Neuron (in vitro differentiated cells): ENCODE measurements around the gene UTS2B.
"Not testable (repeated sequence)": the region's sequence is repeated elsewhere in the genome, so short reads cannot be mapped to it uniquely, and the experiment has no call there.

Experiments used
- H2AFZ ChIP-seq: one replicate; pipeline ENCODE4 v1.6.1; 2013; ENCODE audit warnings: low read depth, mild to moderate bottlenecking, inconsistent platforms, low read length, moderate library complexity
- H3K27me3 ChIP-seq: one replicate; pipeline ENCODE4 v1.6.1; 2013; ENCODE audit warnings: low read length; ENCODE audit not compliant: insufficient read depth
- H3K36me3 ChIP-seq: one replicate; pipeline ENCODE4 v1.6.1; 2013; ENCODE audit warnings: low read length; ENCODE audit not compliant: insufficient read depth
- H3K4me1 ChIP-seq: one replicate; pipeline ENCODE4 v1.6.1; 2013; ENCODE audit warnings: low read length; ENCODE audit not compliant: insufficient read depth
- H3K4me3 ChIP-seq: 2 replicates; pipeline ENCODE4 v1.5.1; 2013; ENCODE audit warnings: mild to moderate bottlenecking, low read length, moderate library complexity
- H3K9me3 ChIP-seq: one replicate; pipeline ENCODE4 v1.6.1; 2013; ENCODE audit warnings: low read length

Gene UTS2B

DNA sequence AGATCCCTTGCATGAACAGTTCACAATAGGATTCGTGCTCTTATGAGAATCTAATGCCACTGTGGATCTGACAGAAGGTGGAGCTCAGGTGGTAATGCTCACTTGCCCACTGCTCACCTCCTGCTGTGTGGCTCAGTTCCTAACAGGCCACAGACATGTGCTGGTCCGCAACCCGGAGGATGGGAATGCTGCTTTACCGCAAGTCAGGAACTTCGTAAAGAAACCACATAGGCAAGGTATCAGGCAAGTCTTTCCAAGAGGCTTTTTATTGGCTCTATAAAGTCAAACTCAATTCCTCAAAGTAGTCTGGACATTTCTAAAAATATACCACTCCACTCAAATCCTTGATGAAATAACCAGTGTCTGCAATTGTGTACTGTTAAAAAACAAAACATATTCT, 75.2 kb downstream of the UTS2B start:
- Histone ChIP-seq H3K36me3 (no peaks in the 10 kb centered on the region), H3K4me1 (peaks cover 4% of the 10 kb centered on the region), H3K9me3 (no peaks in the 10 kb centered on the region), H3K27me3 (no peaks in the 10 kb centered on the region), H3K4me3 (no peak overlapping the region), H2AFZ (no peak overlapping the region)

DNA sequence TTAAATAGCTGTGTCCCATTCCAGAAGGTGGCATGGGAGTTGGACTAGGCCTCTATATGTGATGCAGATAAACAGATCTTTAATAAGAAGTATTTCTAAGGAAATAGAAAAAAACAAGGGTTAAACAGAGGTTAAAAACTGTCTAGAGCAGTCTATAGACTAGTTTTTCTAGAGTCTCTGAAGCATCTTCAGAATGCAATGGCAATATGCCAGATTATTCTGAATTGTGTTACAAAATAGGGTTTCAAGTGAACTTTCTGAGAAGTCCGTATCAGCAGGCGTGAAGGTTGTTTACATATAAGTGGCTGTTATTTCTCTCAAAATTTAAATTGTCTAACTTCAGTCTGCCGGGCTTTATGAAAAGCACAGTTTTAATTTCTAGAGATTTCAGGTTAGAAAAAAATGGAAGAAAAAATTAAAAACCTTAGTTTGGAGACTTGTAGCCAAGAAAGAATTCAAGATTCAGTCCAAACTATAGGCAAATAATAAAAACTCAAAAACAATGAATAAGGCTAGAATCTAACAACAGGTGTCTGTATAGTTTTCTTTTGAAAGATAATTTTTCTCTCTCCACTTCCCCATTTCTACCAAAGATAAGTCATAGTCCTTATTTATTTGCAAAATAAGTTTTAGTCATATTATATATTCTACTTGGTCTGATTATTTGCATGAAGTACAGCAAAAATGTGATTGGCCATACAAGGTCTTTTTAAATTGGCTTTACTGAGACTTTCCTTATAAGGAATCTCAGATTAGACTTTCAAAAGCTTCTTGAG, 76.0 kb downstream of the UTS2B start:
- H3K9me3 ChIP-seq = no peaks in the 10 kb centered on the region
- no peaks in the 10 kb centered on the region for H3K36me3 ChIP-seq
- H3K4me3 ChIP-seq = no peak overlapping the region
- H2AFZ ChIP-seq = no peak overlapping the region
- no peaks in the 10 kb centered on the region for H3K27me3 ChIP-seq
- H3K4me1 ChIP-seq = peaks cover 4% of the 10 kb centered on the region

DNA sequence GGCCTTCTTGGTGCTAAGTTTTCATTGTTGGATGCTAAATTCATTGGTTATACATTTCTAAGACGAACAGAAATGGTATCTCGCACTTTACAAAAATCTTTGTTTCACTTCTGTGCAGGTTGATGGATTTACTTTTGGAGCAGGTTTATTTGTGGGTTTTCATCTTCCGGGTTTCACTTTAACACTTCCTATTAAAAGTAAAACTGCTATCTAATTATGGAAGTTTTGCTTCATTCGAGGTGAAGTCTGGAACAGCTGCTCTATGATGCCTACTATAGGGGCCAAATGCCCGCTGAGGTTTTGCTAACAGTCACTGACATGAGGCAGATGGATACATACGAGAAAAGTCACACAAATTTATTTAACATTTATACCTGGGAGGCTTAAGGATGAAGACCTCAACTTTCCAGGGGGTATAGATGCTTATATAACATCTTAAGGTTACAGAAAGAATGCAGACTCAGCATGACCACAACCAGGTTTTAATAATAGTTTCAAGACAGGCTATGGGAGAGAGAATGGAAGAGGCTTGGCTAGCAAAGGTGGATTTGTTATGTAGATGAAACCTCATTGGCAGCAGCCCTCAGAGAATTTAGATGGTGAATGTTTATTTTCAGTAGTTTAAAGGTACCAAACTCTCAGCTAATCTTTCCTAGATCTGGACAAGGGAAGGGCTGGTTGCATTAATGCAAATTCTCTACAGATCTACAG, 77.1 kb downstream of the UTS2B start:
- H3K27me3 ChIP-seq = no peaks in the 10 kb centered on the region
- H3K4me3 ChIP-seq = no peak overlapping the region
- H3K9me3 ChIP-seq = no peaks in the 10 kb centered on the region
- peaks cover 4% of the 10 kb centered on the region for H3K4me1 ChIP-seq
- H3K36me3 ChIP-seq = no peaks in the 10 kb centered on the region
- H2AFZ ChIP-seq = no peak overlapping the region

DNA sequence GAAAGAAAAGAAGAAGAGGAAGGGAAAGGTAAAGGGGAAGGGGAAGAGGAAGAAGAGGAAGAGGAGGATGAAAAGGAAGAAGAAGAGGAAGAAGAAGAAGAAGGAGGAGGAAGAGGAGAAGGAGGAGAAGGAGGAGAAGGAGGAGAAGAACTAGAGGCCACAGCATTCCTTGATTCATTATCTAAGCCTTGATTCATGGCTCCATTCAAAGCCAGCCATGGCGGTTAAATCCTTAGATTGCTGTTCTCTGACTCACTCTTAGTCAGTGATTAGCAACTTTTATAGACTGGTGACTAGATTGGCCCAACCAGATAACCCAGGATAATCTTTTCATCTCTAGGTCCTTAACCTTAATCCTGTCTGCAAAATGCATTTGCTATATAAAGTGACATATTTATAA, 83.7 kb downstream of the UTS2B start:
- H3K4me1 ChIP-seq = no peaks in the 10 kb centered on the region
- H3K27me3 ChIP-seq = no peaks in the 10 kb centered on the region
- no peak overlapping the region for H2AFZ ChIP-seq
- no peak overlapping the region for H3K4me3 ChIP-seq
- no peaks in the 10 kb centered on the region for H3K9me3 ChIP-seq
- no peaks in the 10 kb centered on the region for H3K36me3 ChIP-seq

DNA sequence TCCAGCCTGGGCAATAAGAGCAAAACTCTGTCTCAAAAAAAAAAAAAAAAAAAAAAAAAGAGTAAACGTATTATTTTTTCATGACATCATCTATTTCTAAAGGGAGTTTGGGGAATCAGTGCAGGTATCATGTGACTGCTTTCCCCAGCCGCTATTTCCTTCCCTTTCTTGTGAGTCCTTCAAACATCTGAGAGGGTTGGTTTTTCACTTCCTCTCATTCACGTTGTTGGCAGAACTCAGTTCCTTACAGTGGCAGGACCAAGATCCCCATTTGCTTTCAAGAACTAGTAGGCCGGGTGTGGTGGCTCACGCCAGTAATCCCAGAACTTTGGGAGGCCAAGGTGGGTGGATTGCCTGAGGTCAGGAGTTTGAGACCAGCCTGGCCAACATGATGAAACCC, 84.3 kb downstream of the UTS2B start:
- H2AFZ ChIP-seq, H3K4me3 ChIP-seq, H3K4me1 ChIP-seq, H3K9me3 ChIP-seq, H3K36me3 ChIP-seq, H3K27me3 ChIP-seq: not testable (repeated sequence)

DNA sequence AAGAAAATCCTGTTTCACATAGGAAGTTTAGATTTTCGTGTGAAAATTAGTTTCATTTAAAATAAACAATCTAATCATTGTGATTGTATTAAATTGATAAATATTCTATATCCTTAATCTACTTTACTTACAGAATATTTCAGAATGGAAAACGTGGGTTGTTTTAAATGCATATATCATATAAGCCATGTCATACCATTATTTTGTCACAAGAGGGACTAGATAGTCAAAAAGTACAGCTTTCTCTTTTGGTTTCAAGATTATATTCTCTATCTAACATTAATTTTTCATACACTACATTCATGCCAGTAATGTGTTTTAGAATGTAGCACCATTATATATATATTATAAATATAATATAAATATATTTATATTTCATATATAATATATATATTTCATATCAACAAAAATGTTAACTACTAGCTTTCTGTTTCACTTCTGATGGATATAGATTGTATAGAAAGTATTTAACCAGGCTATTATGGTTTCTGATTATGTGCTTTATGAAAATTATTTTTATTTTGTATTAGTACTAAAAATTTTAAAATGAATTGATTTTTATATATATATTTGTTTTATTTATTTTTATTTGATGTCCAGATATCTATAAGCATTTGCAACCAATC, 86.0 kb downstream of the UTS2B start:
- no peaks in the 10 kb centered on the region for H3K27me3 ChIP-seq

DNA sequence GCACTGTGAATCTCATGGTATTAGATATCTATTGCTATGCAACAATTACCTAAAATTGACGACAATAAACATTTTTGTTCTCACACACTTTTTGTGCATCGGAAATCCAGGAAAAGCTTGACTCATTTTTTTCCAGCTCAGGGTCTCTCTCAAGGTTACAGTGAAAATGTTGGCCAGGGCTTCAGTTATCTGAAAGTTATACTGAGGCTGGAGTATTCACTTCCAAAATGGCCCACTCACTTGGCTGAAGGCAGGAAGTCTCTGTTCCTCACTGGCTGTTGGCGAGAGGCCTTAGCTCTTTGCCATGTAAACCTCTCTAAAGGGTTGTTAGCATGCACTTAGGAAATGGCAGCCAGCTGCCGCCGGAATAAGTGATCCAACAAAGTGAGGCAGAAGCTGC, 89.8 kb downstream of the UTS2B start:
- peaks cover 29% of the 10 kb centered on the region for H3K4me1 ChIP-seq
- H3K36me3 ChIP-seq = no peaks in the 10 kb centered on the region
- H3K4me3 ChIP-seq = no peak overlapping the region
- no peaks in the 10 kb centered on the region for H3K27me3 ChIP-seq
- no peaks in the 10 kb centered on the region for H3K9me3 ChIP-seq
- no peak overlapping the region for H2AFZ ChIP-seq

More for the DNA sequence above, 86.0 kb downstream of the UTS2B start:
- Histone ChIP-seq H3K4me3 (no peak overlapping the region), H3K9me3 (no peaks in the 10 kb centered on the region), H2AFZ (no peak overlapping the region), H3K4me1 (no peaks in the 10 kb centered on the region), H3K36me3 (no peaks in the 10 kb centered on the region)

DNA sequence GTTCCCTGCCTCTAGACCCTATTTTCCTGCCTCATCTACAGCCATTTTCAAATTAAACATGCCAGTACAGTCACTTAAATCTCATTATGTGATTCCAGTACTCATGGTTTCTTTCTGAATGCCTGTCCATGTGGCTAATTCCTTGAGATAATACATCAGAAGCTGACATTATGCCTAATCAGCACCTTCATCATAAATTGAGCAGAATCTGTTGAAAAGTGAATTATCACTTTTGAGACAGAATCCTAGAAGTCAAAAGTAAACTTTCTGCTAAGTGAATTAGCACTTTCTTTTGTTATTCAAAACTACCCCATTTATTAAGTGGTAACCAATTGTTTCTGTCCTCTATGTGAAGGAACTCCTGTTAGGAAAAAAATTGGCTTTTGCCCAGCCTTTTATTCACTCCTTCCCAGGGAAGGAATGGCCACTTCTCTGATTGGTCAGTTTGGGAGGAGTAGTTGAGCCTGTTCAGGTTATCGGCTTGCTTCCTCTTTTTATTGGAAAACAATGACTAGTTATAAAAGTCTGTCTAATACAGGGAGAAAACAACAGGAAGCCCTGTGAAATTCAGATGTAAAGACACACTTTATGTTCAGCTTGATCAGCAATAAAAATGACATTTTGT, 90.8 kb downstream of the UTS2B start:
- Histone ChIP-seq H3K36me3 (no peaks in the 10 kb centered on the region), H3K4me3 (no peak overlapping the region), H3K4me1 (peaks cover 38% of the 10 kb centered on the region), H3K27me3 (no peaks in the 10 kb centered on the region), H3K9me3 (no peaks in the 10 kb centered on the region), H2AFZ (no peak overlapping the region)

DNA sequence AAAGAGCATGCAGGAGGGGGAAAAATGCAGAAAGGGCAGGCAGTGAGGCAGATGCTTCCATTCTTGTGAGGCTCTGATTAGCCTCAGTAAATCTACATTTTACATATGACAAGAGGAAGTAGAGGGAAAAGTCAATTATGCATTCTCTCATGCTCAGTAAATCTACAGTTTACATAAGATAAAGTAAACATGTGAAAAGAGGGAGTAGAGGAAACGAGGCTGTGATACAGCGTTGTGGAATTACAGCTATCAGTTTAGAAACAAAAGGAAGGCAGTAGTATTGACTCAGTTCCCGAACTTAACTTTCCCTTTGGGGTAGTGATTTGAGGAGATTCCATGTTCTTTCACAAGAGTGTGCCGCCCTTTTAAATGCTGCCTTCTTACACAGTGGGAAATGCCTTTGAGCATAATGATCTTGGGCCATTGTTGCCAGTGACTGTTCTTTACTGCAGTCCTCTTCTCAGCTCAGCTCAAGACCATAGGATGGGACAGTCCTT, 92.0 kb downstream of the UTS2B start:
- no peaks in the 10 kb centered on the region for H3K27me3 ChIP-seq

DNA sequence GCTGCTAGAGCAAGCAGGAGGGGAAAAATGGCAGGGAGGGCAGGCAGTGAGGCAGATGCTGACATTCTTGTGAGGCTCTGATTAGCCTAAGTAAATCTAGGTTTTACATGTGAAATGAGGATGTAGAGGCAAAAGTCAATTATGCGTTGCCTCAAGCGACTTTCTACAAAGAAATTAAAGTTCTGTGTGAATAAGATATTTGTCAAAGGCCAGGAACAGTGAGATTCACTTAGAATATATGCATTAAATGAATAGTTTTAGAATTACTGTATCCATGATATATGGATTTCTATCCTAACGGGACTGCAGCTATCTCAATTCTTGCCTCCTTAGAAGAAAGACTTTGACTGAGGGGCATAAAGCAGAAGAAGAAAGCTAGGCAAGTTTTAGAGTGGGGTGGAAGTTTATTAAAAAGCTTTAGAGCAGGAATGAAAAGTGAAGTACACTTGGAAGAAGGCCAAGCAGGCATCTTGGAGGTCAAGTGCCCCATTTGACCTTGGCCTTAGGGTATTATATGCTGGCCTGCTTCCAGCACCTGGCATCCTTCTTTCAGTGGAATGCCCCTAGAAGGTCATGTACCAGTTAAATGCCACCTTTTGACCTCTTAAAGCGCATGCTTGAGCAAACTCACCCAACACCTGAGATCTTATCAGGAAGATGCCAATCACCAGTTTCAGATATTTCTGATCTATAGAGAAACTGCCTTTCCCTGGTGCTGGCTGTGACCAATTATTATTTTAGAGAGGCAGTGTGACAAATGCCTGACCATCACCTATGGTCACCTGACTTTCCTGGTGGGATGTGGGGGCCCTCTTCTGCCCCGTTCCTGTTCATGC, 93.1 kb downstream of the UTS2B start:
- Histone ChIP-seq H3K4me1 (peaks cover 39% of the 10 kb centered on the region), H3K9me3 (no peaks in the 10 kb centered on the region), H3K36me3 (no peaks in the 10 kb centered on the region), H3K4me3 (no peak overlapping the region), H2AFZ (no peak overlapping the region), H3K27me3 (no peaks in the 10 kb centered on the region)

More for the DNA sequence above, 92.0 kb downstream of the UTS2B start:
- Histone ChIP-seq H3K4me3 (no peak overlapping the region), H3K36me3 (no peaks in the 10 kb centered on the region), H3K4me1 (peaks cover 39% of the 10 kb centered on the region), H3K9me3 (no peaks in the 10 kb centered on the region), H2AFZ (peak overlapping the region; percentile 20)

DNA sequence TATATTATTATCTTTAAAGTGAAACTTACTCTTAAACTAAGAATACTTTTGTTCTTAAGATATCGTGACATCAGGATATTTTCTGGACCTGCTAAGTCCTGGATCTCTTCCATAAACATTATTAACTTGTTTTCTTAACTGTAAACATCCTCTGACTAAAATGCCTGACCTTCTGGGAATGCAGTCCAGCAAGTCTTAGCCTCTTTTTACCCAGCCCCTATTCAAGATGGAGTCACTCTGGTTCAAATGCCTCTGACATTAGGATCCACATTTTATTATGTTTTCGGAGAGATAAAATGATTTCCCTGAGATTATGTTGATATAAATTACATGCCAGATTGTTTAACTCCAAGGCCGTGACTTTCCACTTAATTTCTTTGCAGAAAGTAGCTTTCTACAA, 93.7 kb downstream of the UTS2B start:
- H3K4me1 ChIP-seq = peaks cover 39% of the 10 kb centered on the region
- H2AFZ ChIP-seq = no peak overlapping the region
- H3K36me3 ChIP-seq = no peaks in the 10 kb centered on the region
- H3K9me3 ChIP-seq = no peaks in the 10 kb centered on the region
- no peak overlapping the region for H3K4me3 ChIP-seq
- H3K27me3 ChIP-seq = no peaks in the 10 kb centered on the region
